Karpas-422 (cell line): ENCODE results near the gene CFB. TPM values are rescaled to one million over a fixed set of nuclear protein-coding genes. Genes with fewer than 3 reads are reported as not detected.

ENCODE experiments used
- DNase-seq: peaks from one replicate; pipeline ENCODE4 v3.0.0-alpha.2; 2015
- H2AFZ ChIP-seq: fragments of 200-600 bp; sonication (generic); 2 replicates; pipeline ENCODE4 v1.6.1; 2014; ENCODE audit warnings: antibody characterized with exemption, low read length, mixed read lengths
- H3K27ac ChIP-seq: fragments of 200-600 bp; sonication (generic); 2 replicates; pipeline ENCODE4 v1.5.1; 2014; ENCODE audit warnings: mild to moderate bottlenecking, low read length, moderate library complexity
- H3K27me3 ChIP-seq: fragments of 200-600 bp; sonication (generic); 2 replicates; pipeline ENCODE4 v1.6.1; 2014; ENCODE audit warnings: low read length, mixed read lengths
- H3K36me3 ChIP-seq: fragments of 200-600 bp; sonication (generic); 2 replicates; pipeline ENCODE4 v1.6.1; 2014; ENCODE audit warnings: low read length, mixed read lengths; ENCODE audit not compliant: insufficient read depth
- H3K4me1 ChIP-seq: fragments of 200-600 bp; sonication (generic); 2 replicates; pipeline ENCODE4 v1.6.1; 2014; ENCODE audit warnings: mild to moderate bottlenecking, low read length, mixed read lengths
- H3K4me2 ChIP-seq: fragments of 200-600 bp; sonication (generic); 2 replicates; pipeline ENCODE4 v1.6.1; 2014; ENCODE audit warnings: low read length, low read depth, mild to moderate bottlenecking; ENCODE audit not compliant: poor library complexity, severe bottlenecking
- H3K4me3 ChIP-seq: fragments of 200-600 bp; sonication (generic); 2 replicates; pipeline ENCODE4 v1.5.1; 2014; ENCODE audit warnings: mild to moderate bottlenecking, antibody characterized with exemption, low read length, mixed read lengths
- H3K79me2 ChIP-seq: fragments of 200-600 bp; sonication (generic); 2 replicates; pipeline ENCODE4 v1.6.1; 2014; ENCODE audit warnings: mild to moderate bottlenecking, low read length, mixed read lengths
- H3K9ac ChIP-seq: fragments of 200-600 bp; sonication (generic); 2 replicates; pipeline ENCODE4 v1.6.0; 2014; ENCODE audit warnings: low read length
- H3K9me2 ChIP-seq: fragments of 200-600 bp; sonication (generic), shearing (Covaris generic); replicated peaks from 2 replicates; pipeline ENCODE4 v1.6.0; 2014; ENCODE audit warnings: mild to moderate bottlenecking, low read length, moderate library complexity; ENCODE audit not compliant: insufficient read depth
- H3K9me3 ChIP-seq: fragments of 300-700, 200-600 bp; sonication (generic); 2 replicates; pipeline ENCODE4 v1.6.1; 2014; ENCODE audit warnings: low read length, mixed read lengths
- H4K20me1 ChIP-seq: fragments of 200-600 bp; sonication (generic); 2 replicates; pipeline ENCODE4 v1.6.1; 2014; ENCODE audit warnings: mild to moderate bottlenecking, antibody characterized with exemption, low read length, low read depth; ENCODE audit not compliant: insufficient read depth
- total RNA-seq: library from RNA; depleted of rRNA; stranded (reverse); fragments of >200 nt; shearing (Covaris generic); gene quantifications from 2 replicates; pipeline ENCODE4 v1.2.3, GENCODE V29; 2014; ENCODE audit warnings: low replicate concordance

Gene CFB
- total RNA-seq, 1 experiment from 2014 or later: not detected

GRCh38 chr6:31948306-31948705 lies 2.4 kb downstream of the CFB start:
- no peak for DNase-seq
- Histone ChIP-seq H3K9me3 (no peaks in the 10 kb centered on the region), H4K20me1 (no peaks in the 10 kb centered on the region), H3K9me2 (no peaks in the 10 kb centered on the region), H3K4me3 (no peak overlapping the region), H3K36me3 (0 out of 2 replicates have a peak, but pooled peaks cover 10% of the 10 kb centered on the region), H3K79me2 (no peaks in the 10 kb centered on the region), H3K9ac (no peak overlapping the region), H3K4me2 (no peak overlapping the region), H3K4me1 (no peaks in the 10 kb centered on the region), H3K27me3 (no peaks in the 10 kb centered on the region), H3K27ac (no peak overlapping the region), H2AFZ (no peak overlapping the region)

- Histone ChIP-seq H3K9ac (no peak overlapping the region), H3K27ac (no peak overlapping the region), H3K4me3 (no peak overlapping the region), H3K4me1 (no peaks in the 10 kb centered on the region), H3K27me3 (no peaks in the 10 kb centered on the region), H3K79me2 (no peaks in the 10 kb centered on the region), H3K36me3 (0 out of 2 replicates have a peak, but pooled peaks cover 10% of the 10 kb centered on the region), H3K9me2 (no peaks in the 10 kb centered on the region), H4K20me1 (no peaks in the 10 kb centered on the region), H2AFZ (no peak overlapping the region), H3K9me3 (no peaks in the 10 kb centered on the region), H3K4me2 (no peak overlapping the region)
- peak; percentile 40 for DNase-seq
Observed at GRCh38 chr6:31948753-31949413, 3.0 kb downstream of the CFB start.

GRCh38 chr6:31949926-31950548 lies 4.1 kb downstream of the CFB start:
- no peaks in the 10 kb centered on the region for H3K79me2 ChIP-seq
- H3K4me1 ChIP-seq: no peaks in the 10 kb centered on the region
- no peak overlapping the region for H2AFZ ChIP-seq
- no peaks in the 10 kb centered on the region for H3K9me3 ChIP-seq
- no peak overlapping the region for H3K4me3 ChIP-seq
- H3K27ac ChIP-seq: no peak overlapping the region
- H3K9ac ChIP-seq: no peak overlapping the region
- H3K27me3 ChIP-seq: no peaks in the 10 kb centered on the region
- no peak for DNase-seq
- H4K20me1 ChIP-seq: no peaks in the 10 kb centered on the region
- no peaks in the 10 kb centered on the region for H3K9me2 ChIP-seq
- no peak overlapping the region for H3K4me2 ChIP-seq
- H3K36me3 ChIP-seq: 0 out of 2 replicates have a peak, but pooled peaks cover 10% of the 10 kb centered on the region

- H3K9ac ChIP-seq: no peak overlapping the region
- no peak for DNase-seq
- no peak overlapping the region for H3K27ac ChIP-seq
- no peak overlapping the region for H3K4me2 ChIP-seq
- H3K27me3 ChIP-seq: no peaks in the 10 kb centered on the region
- H3K4me1 ChIP-seq: peaks cover under 1% of the 10 kb centered on the region; the same call in 1 of the 2 replicates
- H3K79me2 ChIP-seq: peaks cover 8% of the 10 kb centered on the region
- no peak overlapping the region for H2AFZ ChIP-seq
- H3K4me3 ChIP-seq: no peak overlapping the region
- H3K9me3 ChIP-seq: no peaks in the 10 kb centered on the region
- H3K36me3 ChIP-seq: peaks cover 22% of the 10 kb centered on the region
- no peaks in the 10 kb centered on the region for H3K9me2 ChIP-seq
- no peaks in the 10 kb centered on the region for H4K20me1 ChIP-seq
Observed at GRCh38 chr6:31952140-31952805, 6.4 kb downstream of the CFB start.

GRCh38 chr6:31952890-31953289 lies 7.0 kb downstream of the CFB start:
- H3K4me3 ChIP-seq: no peak overlapping the region
- H3K4me1 ChIP-seq: peaks cover 6% of the 10 kb centered on the region
- no peaks in the 10 kb centered on the region for H3K27me3 ChIP-seq
- H3K27ac ChIP-seq: no peak overlapping the region
- DNase-seq: no peak
- H3K9ac ChIP-seq: no peak overlapping the region
- no peaks in the 10 kb centered on the region for H4K20me1 ChIP-seq
- peaks cover 23% of the 10 kb centered on the region for H3K36me3 ChIP-seq
- no peak overlapping the region for H3K4me2 ChIP-seq
- H3K9me3 ChIP-seq: no peaks in the 10 kb centered on the region
- no peak overlapping the region for H2AFZ ChIP-seq
- peaks cover 14% of the 10 kb centered on the region for H3K79me2 ChIP-seq
- H3K9me2 ChIP-seq: no peaks in the 10 kb centered on the region

GRCh38 chr6:31954511-31954910 lies 8.6 kb downstream of the CFB start:
- Histone ChIP-seq H3K9me2 (no peaks in the 10 kb centered on the region), H4K20me1 (no peaks in the 10 kb centered on the region), H3K4me2 (no peak overlapping the region), H2AFZ (no peak overlapping the region), H3K9ac (no peak overlapping the region), H3K27me3 (no peaks in the 10 kb centered on the region), H3K9me3 (no peaks in the 10 kb centered on the region), H3K4me1 (peaks cover 11% of the 10 kb centered on the region), H3K36me3 (peaks cover 23% of the 10 kb centered on the region), H3K79me2 (peaks cover 27% of the 10 kb centered on the region), H3K4me3 (no peak overlapping the region), H3K27ac (no peak overlapping the region)
- DNase-seq: no peak

GRCh38 chr6:31956796-31957195 lies 10.9 kb downstream of the CFB start:
- Histone ChIP-seq H3K4me2 (no peak overlapping the region), H3K4me1 (peaks cover 20% of the 10 kb centered on the region), H3K9me2 (no peaks in the 10 kb centered on the region), H3K27me3 (no peaks in the 10 kb centered on the region), H4K20me1 (no peaks in the 10 kb centered on the region), H3K9ac (no peak overlapping the region), H3K4me3 (no peak overlapping the region), H3K9me3 (no peaks in the 10 kb centered on the region), H3K36me3 (peaks cover 17% of the 10 kb centered on the region), H2AFZ (no peak overlapping the region), H3K27ac (no peak overlapping the region), H3K79me2 (peaks cover 43% of the 10 kb centered on the region)
- no peak for DNase-seq

GRCh38 chr6:31958412-31958740 lies 12.5 kb downstream of the CFB start:
- H3K36me3 ChIP-seq: peaks cover 18% of the 10 kb centered on the region

More at GRCh38 chr6:31958412-31958740, 12.5 kb downstream of the CFB start:
- Histone ChIP-seq H3K9me2 (no peaks in the 10 kb centered on the region), H3K27me3 (no peaks in the 10 kb centered on the region), H3K9ac (peak overlapping the region; percentile 95), H3K4me3 (peak overlapping the region; percentile 98), H4K20me1 (no peaks in the 10 kb centered on the region), H3K9me3 (no peaks in the 10 kb centered on the region), H3K4me2 (peak overlapping the region; percentile 82), H2AFZ (peak overlapping the region; percentile 87), H3K27ac (no peak overlapping the region; the same call in 1 of the 2 replicates), H3K79me2 (peaks cover 43% of the 10 kb centered on the region), H3K4me1 (peaks cover 20% of the 10 kb centered on the region)
- DNase-seq: no peak
